Measurements from ENCODE around the gene COP1.

- TF ChIP-seq POLR2AphosphoS5 (IDR thresholded peaks at IDR 0.05) (no peak), CTCF (IDR thresholded peaks at IDR 0.05) (no peak)
Measured at GRCh38 chr1:176090766-176091165, 116.3 kb downstream of the COP1 start.

Measured in upper lobe of left lung (tissue), 4 donors.